Activated CD8-positive, alpha-beta memory T cell treated with anti-CD3 and anti-CD28 coated beads, Interleukin-2, amount 50 U/mL, for 48 hours (primary cell): ENCODE data around the gene MX1.

Experiments
- DNase-seq: peaks from one replicate; pipeline ENCODE4 v3.0.0-alpha.2; 2020

Gene MX1

GRCh38 chr21:41500363-41500762 lies 74.3 kb downstream of the MX1 start:
- DNase-seq, result no peak

DNA sequence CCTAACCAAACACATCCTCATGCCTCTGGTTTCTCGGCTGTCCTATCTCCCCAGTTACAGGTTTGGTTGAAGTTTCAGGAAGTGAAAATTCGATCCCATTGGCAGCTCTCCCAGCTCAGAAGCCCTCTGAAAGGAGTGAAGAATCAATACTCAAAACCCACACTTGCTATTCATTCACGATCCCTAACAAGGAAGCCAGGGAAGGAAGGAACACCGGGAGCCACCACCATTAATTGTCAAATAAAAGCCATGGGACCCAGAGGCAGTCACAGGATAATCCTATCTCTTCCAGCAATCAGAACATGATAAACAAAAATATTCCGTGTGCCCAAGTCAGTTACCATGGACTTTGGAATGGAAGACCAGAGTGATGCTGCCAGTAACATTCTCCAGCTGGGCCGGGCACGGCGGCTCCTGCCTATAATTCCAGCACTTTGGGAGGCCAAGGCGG lies 74.9 kb downstream of the MX1 start:
- DNase-seq, result no peak

DNA sequence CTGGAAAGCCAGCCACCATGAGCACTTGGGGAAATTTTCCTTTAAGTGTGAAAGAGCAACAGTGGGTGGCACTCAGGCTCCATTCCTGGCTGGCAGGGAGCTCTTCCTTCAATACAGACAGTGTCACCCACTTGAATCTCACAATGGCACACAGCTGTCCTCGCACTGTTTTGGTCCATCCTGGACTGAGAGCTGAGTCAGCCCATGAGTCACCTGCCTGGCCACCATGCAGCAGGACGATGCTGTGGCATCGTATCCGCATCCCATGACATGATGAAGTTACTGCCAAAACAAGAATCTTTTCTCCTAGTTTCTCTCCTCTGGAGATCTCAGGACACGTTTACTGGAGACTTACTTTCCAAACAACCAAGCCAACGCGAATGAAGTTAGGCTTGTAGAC lies 75.9 kb downstream of the MX1 start:
- no peak for DNase-seq

DNA sequence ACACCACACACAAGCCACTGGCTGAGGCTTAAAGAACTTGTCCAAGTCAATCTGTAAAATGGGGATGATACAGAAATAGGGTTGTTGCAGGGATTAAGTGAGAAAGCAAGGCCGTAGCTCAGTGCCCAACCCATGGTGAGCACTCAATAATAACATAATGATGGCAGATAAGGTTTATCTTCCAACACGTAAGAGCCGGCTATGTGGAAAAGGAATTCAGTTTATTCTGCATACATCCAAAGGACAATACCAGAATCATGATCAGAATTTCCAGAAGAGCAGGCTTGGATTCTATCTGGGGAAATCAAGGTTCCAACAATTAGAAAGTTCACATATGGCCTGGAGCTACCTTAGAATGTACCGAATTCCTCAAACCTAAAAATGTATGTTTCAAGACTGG lies 77.3 kb downstream of the MX1 start:
- DNase-seq, result no peak

- DNase-seq, result no peak
These were observed 78.0 kb downstream of the MX1 start for GRCh38 chr21:41504030-41504429.

GRCh38 chr21:41506005-41506594 lies 80.1 kb downstream of the MX1 start:
- DNase-seq, result no peak

DNA sequence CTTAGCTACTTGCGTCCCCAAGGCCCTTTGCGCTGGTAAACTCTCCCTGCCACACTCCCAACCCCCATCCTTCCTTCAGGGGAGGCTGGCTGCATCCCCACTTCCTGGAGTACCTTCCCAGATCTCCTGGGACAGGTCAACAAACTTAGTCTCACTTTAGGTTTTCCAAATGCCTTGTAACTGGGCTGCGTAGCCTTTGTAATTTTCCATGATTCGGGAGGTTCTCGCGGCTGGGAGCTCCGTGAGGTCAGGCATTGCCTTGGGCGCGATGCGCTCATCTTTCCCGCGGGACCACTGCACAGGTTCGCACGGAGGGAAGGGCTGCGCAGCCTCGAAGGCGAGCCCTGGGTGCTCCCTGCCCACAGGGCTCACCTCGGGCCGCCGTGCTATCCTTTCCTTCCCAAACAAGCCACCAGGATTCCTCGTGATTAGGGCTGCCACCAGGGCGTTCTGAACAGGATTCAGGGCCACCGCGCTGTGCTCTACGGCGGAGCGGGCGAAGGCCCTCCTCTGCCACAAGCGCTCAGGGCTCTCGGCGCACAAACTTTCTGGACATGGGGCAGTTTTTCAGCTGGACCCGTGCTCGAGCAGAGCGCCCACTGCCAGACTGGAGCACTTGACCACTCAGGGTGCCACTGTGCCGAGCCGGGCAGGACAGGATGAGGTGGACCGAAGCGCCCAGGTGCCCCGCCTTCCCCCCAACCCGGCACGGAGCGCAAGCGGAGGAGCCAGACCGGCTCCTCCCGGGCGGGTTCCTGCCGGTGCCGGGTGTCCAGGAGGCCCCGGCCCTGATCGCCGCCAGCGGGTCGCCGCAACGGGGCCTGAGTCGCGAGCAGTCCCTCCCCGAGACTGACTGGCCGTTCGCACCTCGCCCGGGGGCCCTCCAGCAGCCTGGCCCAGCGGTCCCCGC lies 80.8 kb downstream of the MX1 start:
- DNase-seq, result no peak

- DNase-seq, result no peak
These were observed 81.7 kb downstream of the MX1 start, which contains the start of gene TMPRSS2 for GRCh38 chr21:41507521-41508414. Gene TMPRSS2, minus strand, starts transcription at chr21:41508158. Its CDS starts 10,025 bp downstream, at chr21:41498133.

DNA sequence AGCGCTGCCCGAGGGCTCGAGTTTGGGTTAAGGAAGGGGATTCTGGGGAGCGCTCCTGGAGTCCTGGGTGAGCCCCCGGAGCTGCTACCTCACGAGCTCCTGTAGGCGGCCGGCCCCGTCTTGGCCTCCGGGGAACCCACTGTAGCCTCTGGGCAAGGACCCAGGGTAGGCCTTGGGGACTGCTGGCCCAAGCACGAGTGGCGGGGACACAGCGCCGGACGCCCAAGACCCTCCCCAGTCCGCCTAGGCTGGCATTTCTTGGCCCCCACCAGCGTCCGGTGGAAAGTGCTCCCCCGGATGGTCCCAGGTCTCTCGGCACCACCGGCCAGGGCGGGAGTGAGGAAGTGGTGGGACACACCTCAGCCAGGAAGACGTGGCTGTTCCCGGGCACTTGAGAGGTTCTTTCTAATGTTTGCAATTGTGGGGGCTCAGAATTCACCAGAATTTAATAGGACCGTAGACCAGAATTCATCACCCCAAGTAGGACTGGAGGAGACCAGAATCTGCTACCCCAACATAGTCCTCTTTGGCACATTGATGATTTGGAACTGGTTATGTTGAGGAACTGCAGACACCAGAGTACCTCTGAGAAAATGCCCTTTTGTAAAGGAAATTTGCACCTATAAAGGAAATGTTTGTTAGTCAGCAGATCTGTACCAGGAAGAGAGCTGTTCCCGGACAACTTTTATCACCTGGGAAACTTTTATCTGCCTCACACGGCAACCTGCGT lies 82.5 kb downstream of the MX1 start:
- no peak for DNase-seq
